ENCODE measurements around the gene GNA12. TPM values are rescaled to one million over a fixed set of nuclear protein-coding genes. Genes with fewer than 3 reads are reported as not detected.
"Not testable (repeated sequence)": the region's sequence is repeated elsewhere in the genome, so short reads cannot be mapped to it uniquely, and the experiment has no call there.

GNA12 gene
- total RNA-seq, 1 donor from 2014 or later, result 29.5 TPM

DNA sequence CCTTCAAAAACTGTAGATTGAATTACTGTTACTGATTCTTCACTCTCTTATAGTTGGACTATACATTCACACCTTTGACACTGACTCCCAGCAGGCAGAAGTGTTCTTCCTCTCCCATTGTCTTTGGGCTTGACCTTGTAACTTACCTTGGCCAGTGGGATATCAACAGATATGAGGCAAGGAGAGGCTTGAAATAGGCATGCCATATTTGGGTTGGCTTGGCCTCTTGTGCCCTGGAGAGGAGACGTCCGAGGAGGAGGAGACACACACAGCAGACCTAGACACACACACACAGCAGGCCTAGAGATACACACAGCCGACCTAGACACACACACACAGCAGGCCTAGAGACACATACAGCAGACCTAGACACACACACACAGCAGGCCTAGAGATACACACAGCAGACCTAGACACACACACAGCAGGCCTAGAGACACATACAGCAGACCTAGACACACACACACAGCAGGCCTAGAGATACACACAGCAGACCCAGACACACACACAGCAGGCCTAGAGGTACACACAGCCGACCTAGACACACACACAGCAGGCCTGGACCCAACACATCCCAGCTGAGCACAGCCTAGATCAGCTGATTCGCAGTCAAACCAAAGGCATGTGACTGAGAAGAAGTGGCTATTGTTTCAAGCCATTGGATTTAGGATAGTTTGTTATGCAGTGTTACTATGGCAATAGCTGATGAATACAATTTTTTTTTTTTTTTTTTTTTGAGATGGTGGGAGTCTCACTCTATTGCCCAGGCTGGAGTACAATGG lies 12.5 kb upstream of the GNA12 start:
- H3K27ac ChIP-seq, result no peak overlapping the region
- no peak for DNase-seq (ENCODE audit: extremely low spot score in 2 of 2)
- H3K36me3 ChIP-seq, result no peaks in the 10 kb centered on the region
- no peak overlapping the region for H3K4me3 ChIP-seq
- H3K27me3 ChIP-seq, result no peaks in the 10 kb centered on the region
- H3K4me1 ChIP-seq, result no peaks in the 10 kb centered on the region
- no peaks in the 10 kb centered on the region for H3K9me3 ChIP-seq
- TF ChIP-seq POLR2AphosphoS5 (IDR thresholded peaks at IDR 0.05; ENCODE audit: insufficient read depth in 1 of 2, low read depth in 1 of 2), result no peak
- TF ChIP-seq, protein P1, sequence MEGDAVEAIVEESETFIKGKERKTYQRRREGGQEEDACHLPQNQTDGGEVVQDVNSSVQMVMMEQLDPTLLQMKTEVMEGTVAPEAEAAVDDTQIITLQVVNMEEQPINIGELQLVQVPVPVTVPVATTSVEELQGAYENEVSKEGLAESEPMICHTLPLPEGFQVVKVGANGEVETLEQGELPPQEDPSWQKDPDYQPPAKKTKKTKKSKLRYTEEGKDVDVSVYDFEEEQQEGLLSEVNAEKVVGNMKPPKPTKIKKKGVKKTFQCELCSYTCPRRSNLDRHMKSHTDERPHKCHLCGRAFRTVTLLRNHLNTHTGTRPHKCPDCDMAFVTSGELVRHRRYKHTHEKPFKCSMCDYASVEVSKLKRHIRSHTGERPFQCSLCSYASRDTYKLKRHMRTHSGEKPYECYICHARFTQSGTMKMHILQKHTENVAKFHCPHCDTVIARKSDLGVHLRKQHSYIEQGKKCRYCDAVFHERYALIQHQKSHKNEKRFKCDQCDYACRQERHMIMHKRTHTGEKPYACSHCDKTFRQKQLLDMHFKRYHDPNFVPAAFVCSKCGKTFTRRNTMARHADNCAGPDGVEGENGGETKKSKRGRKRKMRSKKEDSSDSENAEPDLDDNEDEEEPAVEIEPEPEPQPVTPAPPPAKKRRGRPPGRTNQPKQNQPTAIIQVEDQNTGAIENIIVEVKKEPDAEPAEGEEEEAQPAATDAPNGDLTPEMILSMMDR (IDR thresholded peaks at IDR 0.05), result no peak
- TF ChIP-seq POLR2A (IDR thresholded peaks at IDR 0.05), result no peak
- intact Hi-C loops (cut with DNase I), result no loop called here

DNA sequence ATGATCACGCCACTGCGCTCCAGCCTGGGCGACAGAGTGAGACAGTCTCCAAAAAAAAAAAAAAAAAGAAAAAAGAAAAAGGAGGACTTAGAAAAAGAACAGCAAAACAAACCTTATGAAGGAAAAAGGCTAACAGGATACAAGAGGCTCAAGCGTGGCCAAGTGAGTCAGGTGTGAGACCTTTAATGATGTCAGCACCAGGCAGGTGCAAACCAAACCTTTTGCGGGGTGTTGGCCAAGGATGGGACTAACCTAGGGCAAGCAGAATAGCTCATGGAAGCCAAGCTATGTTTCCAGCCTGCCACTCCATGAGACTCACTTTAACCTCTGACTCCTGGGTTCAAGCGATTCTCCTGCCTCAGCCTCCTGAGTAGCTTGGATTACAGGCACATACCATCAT lies 11.3 kb upstream of the GNA12 start:
- Histone ChIP-seq H3K4me1 (no peaks in the 10 kb centered on the region), H3K4me3 (no peak overlapping the region), H3K27me3 (no peaks in the 10 kb centered on the region), H3K36me3 (no peaks in the 10 kb centered on the region), H3K9me3 (no peaks in the 10 kb centered on the region), H3K27ac (no peak overlapping the region)
- intact Hi-C loops (cut with DNase I), result no loop called here
- no peak for TF ChIP-seq POLR2AphosphoS5 (IDR thresholded peaks at IDR 0.05; ENCODE audit: insufficient read depth in 1 of 2, low read depth in 1 of 2)
- TF ChIP-seq, protein P1 (IDR thresholded peaks at IDR 0.05), result no peak
- no peak for TF ChIP-seq POLR2A (IDR thresholded peaks at IDR 0.05)
- no peak for DNase-seq (ENCODE audit: extremely low spot score in 2 of 2)

- DNase-seq (ENCODE audit: extremely low spot score in 2 of 2); H3K4me1 ChIP-seq; H3K36me3 ChIP-seq; H3K9me3 ChIP-seq; H3K27me3 ChIP-seq; H3K27ac ChIP-seq; H3K4me3 ChIP-seq; intact Hi-C loops (cut with DNase I): not testable (repeated sequence)
Observed at GRCh38 chr7:2853552-2853951, 9.4 kb upstream of the GNA12 start.

DNA sequence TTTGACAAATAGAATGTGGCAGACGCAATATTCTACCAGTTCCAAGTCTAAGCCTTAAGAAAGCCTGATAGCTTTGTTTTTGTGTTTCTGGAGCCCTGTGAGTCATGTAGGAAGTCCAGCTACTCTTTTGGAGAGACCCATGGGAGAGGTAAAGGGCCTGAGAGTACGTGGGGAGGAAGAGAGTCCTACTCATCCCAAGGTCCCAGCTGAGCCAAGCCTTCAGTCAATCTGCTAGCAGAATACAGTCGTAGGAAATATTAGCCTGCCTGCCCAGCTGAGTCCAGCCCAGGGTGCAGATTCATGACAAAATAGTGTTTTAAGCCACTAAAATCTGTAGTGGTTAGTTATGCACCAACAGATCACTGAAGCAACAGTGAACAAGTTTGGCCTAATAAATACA lies 9.0 kb upstream of the GNA12 start:
- intact Hi-C loops (cut with DNase I), result no loop called here
- DNase-seq (ENCODE audit: extremely low spot score in 2 of 2), result no peak
- H3K27ac ChIP-seq, result no peak overlapping the region

GRCh38 chr7:2851497-2851896 lies 7.4 kb upstream of the GNA12 start:
- Histone ChIP-seq H3K4me3 (no peak overlapping the region), H3K27ac (no peak overlapping the region), H3K36me3 (no peaks in the 10 kb centered on the region), H3K27me3 (no peaks in the 10 kb centered on the region), H3K9me3 (no peaks in the 10 kb centered on the region), H3K4me1 (no peaks in the 10 kb centered on the region)
- no peak for TF ChIP-seq POLR2A (IDR thresholded peaks at IDR 0.05)
- TF ChIP-seq, protein P1 (IDR thresholded peaks at IDR 0.05), result no peak
- TF ChIP-seq POLR2AphosphoS5 (IDR thresholded peaks at IDR 0.05; ENCODE audit: insufficient read depth in 1 of 2, low read depth in 1 of 2), result no peak
- intact Hi-C loops (cut with DNase I), result no loop called here
- DNase-seq (ENCODE audit: extremely low spot score in 2 of 2), result no peak

More for the DNA sequence above, 9.0 kb upstream of the GNA12 start:
- TF ChIP-seq POLR2A (IDR thresholded peaks at IDR 0.05) (no peak), POLR2AphosphoS5 (IDR thresholded peaks at IDR 0.05; ENCODE audit: insufficient read depth in 1 of 2, low read depth in 1 of 2) (no peak)
- TF ChIP-seq, protein P1 (IDR thresholded peaks at IDR 0.05), result no peak
- H3K9me3 ChIP-seq, result no peaks in the 10 kb centered on the region
- H3K36me3 ChIP-seq, result no peaks in the 10 kb centered on the region
- H3K4me3 ChIP-seq, result no peak overlapping the region
- no peaks in the 10 kb centered on the region for H3K27me3 ChIP-seq
- H3K4me1 ChIP-seq, result no peaks in the 10 kb centered on the region

Data from vagina (tissue), 2 donors.